Spleen (tissue), 11 donors: ENCODE data around the gene CAMKK1. TPM values are rescaled to one million over a fixed set of nuclear protein-coding genes. Genes with fewer than 3 reads are reported as not detected.
A peak's percentile ranks its signal among the peaks of the same experiment; 100 is the strongest.

Experiments used
- DNase-seq: peaks from one replicate; pipeline ENCODE4 v3.0.0-alpha.2; 2020
- H3K27ac ChIP-seq, 8 donors: fragments of 200-600 bp; sonication (generic) in 7 of 8; 1 replicate in 4 of 8; 2 replicates in 4 of 8; pipeline versions ENCODE4 v1.5.0 to v1.8.0; 2016 to 2021; ENCODE audit warnings: inconsistent platforms in 4 of 8, mild to moderate bottlenecking in 4 of 8, moderate library complexity in 1 of 8
- H3K27me3 ChIP-seq, 7 donors: fragments of 200-600 bp; sonication (generic) in 6 of 7; replicated peaks in 1 of 7; 1 replicate in 4 of 7; 2 replicates in 3 of 7; pipeline versions ENCODE4 v1.5.0 to v1.8.0; 2016 to 2021; ENCODE audit warnings: inconsistent platforms in 3 of 7, mild to moderate bottlenecking in 1 of 7
- H3K36me3 ChIP-seq, 6 donors: fragments of 200-600 bp; sonication (generic) in 5 of 6; 1 replicate in 4 of 6; 2 replicates in 2 of 6; pipeline versions ENCODE4 v1.5.0 to v1.8.0; 2016 to 2021; ENCODE audit warnings: inconsistent platforms in 2 of 6
- H3K4me1 ChIP-seq, 6 donors: fragments of 200-600 bp; sonication (generic) in 5 of 6; 1 replicate in 3 of 6; 2 replicates in 3 of 6; pipeline versions ENCODE4 v1.5.0 to v1.8.0; 2016 to 2021; ENCODE audit warnings: inconsistent platforms in 3 of 6
- H3K4me3 ChIP-seq, 8 donors: fragments of 200-600 bp; sonication (generic) in 7 of 8; 1 replicate in 4 of 8; 2 replicates in 4 of 8; pipeline versions ENCODE4 v1.5.0 to v1.8.0; 2016 to 2021; ENCODE audit warnings: inconsistent platforms in 4 of 8, mild to moderate bottlenecking in 4 of 8, moderate library complexity in 2 of 8
- H3K9me3 ChIP-seq, 8 donors: fragments of 200-600 bp; sonication (generic) in 7 of 8; 1 replicate in 4 of 8; 2 replicates in 4 of 8; pipeline versions ENCODE4 v1.5.0 to v1.8.0; 2016 to 2021; ENCODE audit warnings: inconsistent platforms in 4 of 8
- POLR2A ChIP-seq, 3 donors: fragments of 450-650 bp; IDR thresholded peaks; one replicate each; pipeline ENCODE4 v1.5.1; 2017; ENCODE audit warnings: antibody characterized with exemption in 3 of 3, mild to moderate bottlenecking in 1 of 3
- POLR2AphosphoS5 ChIP-seq, 3 donors: sonication (generic); formaldehyde crosslinking; IDR thresholded peaks; one replicate each; pipeline ENCODE4 v1.5.1; 2017; ENCODE audit warnings: antibody characterized with exemption in 3 of 3
- WGBS, 5 donors: extraction: QIAGEN DNeasy Blood & Tissue Kit in 3 of 5; methylation state at CpG; one replicate each; pipeline versions ENCODE4 v1.1.5 to v1.1.7; 2013 to 2018; 5-methylcytosine and 5-hydroxymethylcytosine counted together
- intact Hi-C: fragments of 100-400 bp; cut with DNase I; formaldehyde crosslinking; loops from one replicate; pipeline ENCODE4 v1.15.0; 2023; ENCODE audit warnings: low total_unique reads
- polyA plus RNA-seq, 3 donors: library from polyadenylated mRNA; stranded (reverse); fragments of 200-250 nt; gene quantifications; one replicate each; pipeline ENCODE4 v1.2.1, GENCODE V29; 2013
- total RNA-seq, 7 donors: library from RNA; depleted of rRNA in 3 of 7; stranded (reverse); fragments of >200 nt in 3 of 7; fragmentation: NEBNext Ultra II Directional in 4 of 7; extraction: Animal tissue kit (Norgen Biotek cat#: 25700) in 4 of 7; gene quantifications; one replicate each; pipeline versions ENCODE4 v1.1.0 to v1.2.1, GENCODE V29; 2016 to 2021
- TF ChIP-seq, protein P1 (sequence below), 11 experiments: fragments of 200-600 bp in 7 of 11; fragments of 450-650 bp in 4 of 11; sonication (generic) in 4 of 11; IDR thresholded peaks in 8 of 11; conservative IDR thresholded peaks in 3 of 11; 1 replicate in 7 of 11; 2 replicates in 4 of 11; pipeline versions ENCODE4 v1.4.0 to v1.8.0; 2016 to 2021; ENCODE audit warnings: antibody characterized with exemption in 11 of 11, inconsistent platforms in 4 of 11, mild to moderate bottlenecking in 1 of 11
- donor health status: healthy with polysubstance abuse.
- donor health status: DM: no; HTN: no; CAD: no; lungs with moderate emphysema.
- donor health status: DM: no; HTN: no; CAD: no.
- donor health status: Bipolar disorder and iron deficiency.
- donor health status: healthy.
- donor health status: DM: no; HTN: no; CAD: no.
- donor health status: DM: yes; HTN: yes; CAD: no.

Gene CAMKK1
- total and polyA plus RNA-seq, 10 donors, result 5.2 to 13.0 (median 9.0) TPM

DNA sequence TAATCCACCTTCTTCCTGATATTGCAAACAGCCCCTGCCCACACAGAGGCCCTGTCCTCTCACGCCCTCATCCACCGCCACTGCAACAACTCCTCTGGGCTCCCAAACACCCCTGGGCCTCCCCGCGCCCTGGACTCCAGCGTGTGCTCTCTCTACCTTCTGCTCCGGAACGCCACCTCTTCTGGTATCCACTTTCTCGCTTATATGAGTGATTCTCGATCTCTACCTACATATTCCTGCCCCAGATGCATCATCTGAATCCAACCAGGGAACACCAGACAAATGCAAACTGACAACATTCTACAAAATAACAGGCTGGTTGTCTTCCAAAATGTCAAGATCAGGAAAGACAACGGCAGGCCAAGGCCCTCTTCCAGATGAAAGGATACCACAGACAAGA, 19.0 kb downstream of the CAMKK1 start:
- peaks cover 0 to 85% (median 9%) of the 10 kb centered on the region in 6 donors for H3K36me3 ChIP-seq
- H3K4me3 ChIP-seq, result no peak overlapping the region
- TF ChIP-seq POLR2A (IDR thresholded peaks at IDR 0.05), result no peak
- TF ChIP-seq POLR2AphosphoS5 (IDR thresholded peaks at IDR 0.05), result no peak
- TF ChIP-seq, protein P1, sequence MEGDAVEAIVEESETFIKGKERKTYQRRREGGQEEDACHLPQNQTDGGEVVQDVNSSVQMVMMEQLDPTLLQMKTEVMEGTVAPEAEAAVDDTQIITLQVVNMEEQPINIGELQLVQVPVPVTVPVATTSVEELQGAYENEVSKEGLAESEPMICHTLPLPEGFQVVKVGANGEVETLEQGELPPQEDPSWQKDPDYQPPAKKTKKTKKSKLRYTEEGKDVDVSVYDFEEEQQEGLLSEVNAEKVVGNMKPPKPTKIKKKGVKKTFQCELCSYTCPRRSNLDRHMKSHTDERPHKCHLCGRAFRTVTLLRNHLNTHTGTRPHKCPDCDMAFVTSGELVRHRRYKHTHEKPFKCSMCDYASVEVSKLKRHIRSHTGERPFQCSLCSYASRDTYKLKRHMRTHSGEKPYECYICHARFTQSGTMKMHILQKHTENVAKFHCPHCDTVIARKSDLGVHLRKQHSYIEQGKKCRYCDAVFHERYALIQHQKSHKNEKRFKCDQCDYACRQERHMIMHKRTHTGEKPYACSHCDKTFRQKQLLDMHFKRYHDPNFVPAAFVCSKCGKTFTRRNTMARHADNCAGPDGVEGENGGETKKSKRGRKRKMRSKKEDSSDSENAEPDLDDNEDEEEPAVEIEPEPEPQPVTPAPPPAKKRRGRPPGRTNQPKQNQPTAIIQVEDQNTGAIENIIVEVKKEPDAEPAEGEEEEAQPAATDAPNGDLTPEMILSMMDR (IDR thresholded peaks at IDR 0.05 in 8 of 11, conservative IDR thresholded peaks at IDR 0.05 in 3 of 11), result no peak
- H3K9me3 ChIP-seq, result no peaks in the 10 kb centered on the region
- no peaks in the 10 kb centered on the region for H3K27me3 ChIP-seq
- intact Hi-C loops, result no loop called here
- peaks cover 0 to 15% (median 8%) of the 10 kb centered on the region in 6 donors for H3K4me1 ChIP-seq
- WGBS, 5 donors, result 93 to 95% (median 94%) methylated on average over 10 of the region's 10 CpGs
- no peak overlapping the region for H3K27ac ChIP-seq
- DNase-seq, result no peak

DNA sequence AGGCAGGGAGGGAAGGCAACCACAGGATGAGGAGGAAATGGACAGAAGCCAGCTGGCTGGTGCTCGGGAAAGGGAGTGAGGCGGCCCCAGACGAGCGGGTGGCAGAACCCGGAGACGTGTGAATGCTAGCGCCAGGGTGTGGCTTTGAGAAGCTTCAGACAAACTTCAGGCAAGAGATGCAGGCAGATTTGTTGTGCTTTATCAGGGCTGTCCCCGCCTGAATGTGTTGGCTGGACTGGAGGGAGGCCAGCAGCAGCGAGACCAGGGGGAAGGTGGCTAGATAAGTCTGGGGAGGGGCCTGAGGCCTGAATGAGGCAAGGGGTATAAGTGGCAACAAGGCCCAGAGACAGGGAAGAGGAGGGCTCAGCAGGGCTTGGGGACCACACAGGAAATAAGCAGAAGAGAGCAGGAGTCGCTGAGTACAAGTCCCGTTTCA, 22.0 kb downstream of the CAMKK1 start:
- no peaks in the 10 kb centered on the region for H3K27me3 ChIP-seq
- WGBS, 5 donors, result 22 to 37% (median 27%) methylated on average over 11 of the region's 11 CpGs
- no peak overlapping the region for H3K4me3 ChIP-seq
- H3K9me3 ChIP-seq, result no peaks in the 10 kb centered on the region
- H3K36me3 ChIP-seq, result peaks cover 0 to 65% (median 8%) of the 10 kb centered on the region in 6 donors
- peak in 1 of 3 donors; percentile 39 for TF ChIP-seq POLR2AphosphoS5 (IDR thresholded peaks at IDR 0.05)
- TF ChIP-seq, protein P1 (IDR thresholded peaks at IDR 0.05 in 8 of 11, conservative IDR thresholded peaks at IDR 0.05 in 3 of 11), result no peak
- peaks cover 0 to 15% (median 8%) of the 10 kb centered on the region in 6 donors for H3K4me1 ChIP-seq
- no peak for DNase-seq
- H3K27ac ChIP-seq, result peak overlapping the region in 4 of 8 donors; percentile 56 to 73 (median 70)
- intact Hi-C loops, result no loop called here

DNA sequence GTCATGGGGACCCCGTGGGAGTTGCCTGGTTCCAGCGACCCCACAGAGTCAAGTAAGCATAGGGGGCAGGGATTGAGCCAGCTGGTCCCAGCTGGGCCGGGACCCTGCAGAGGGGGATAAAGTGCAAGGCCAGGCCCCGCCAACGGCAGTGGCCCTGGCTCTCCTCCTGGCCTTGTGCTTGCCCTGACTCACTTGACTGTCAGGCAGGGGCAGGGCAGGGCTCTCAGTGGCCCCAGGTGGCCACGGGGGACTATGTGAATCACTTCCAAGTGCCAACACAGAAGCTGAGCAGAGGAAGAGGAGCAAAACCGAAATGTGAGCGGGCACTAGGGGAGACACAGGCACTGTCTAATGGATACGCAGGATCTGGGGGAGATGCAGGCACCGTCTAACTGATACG, 25.2 kb downstream of the CAMKK1 start:
- DNase-seq, result no peak
- no peaks in the 10 kb centered on the region for H3K27me3 ChIP-seq
- H3K27ac ChIP-seq, result no peak overlapping the region
- intact Hi-C loops, result loop anchor here (10.0 kb wide), 1 partner anchor 137 kb away; no protein-coding TSS in a partner anchor
- no peak for TF ChIP-seq POLR2AphosphoS5 (IDR thresholded peaks at IDR 0.05)
- no peak for TF ChIP-seq POLR2A (IDR thresholded peaks at IDR 0.05)
- TF ChIP-seq, protein P1 (IDR thresholded peaks at IDR 0.05 in 8 of 11, conservative IDR thresholded peaks at IDR 0.05 in 3 of 11), result no peak
- peaks cover 0 to 38% (median 3%) of the 10 kb centered on the region in 6 donors for H3K36me3 ChIP-seq
- no peak overlapping the region for H3K4me3 ChIP-seq
- peaks cover 0 to 25% (median 9%) of the 10 kb centered on the region in 6 donors for H3K4me1 ChIP-seq
- H3K9me3 ChIP-seq, result no peaks in the 10 kb centered on the region
- 71 to 86% (median 76%) methylated on average over 11 of the region's 11 CpGs for WGBS, 5 donors

DNA sequence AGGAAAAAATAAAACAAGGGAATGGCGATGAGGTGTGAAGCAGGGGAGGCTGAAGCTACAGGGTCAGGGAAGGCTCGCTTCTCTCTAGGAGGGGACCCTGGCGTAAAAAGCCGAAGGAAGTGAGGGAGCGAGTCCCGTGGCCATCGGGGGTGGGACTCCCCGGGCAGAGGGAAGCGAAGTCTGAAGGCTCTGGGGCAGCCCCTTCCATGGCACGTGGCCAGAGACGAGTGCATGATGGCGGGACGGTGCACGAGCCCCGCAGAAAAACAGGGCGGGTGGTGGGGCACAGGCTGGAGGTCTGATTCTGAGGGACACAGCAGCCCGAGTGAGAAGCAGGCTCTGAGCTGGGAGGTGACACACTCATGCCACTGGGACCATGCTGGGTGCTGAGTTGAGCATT, 25.7 kb downstream of the CAMKK1 start:
- 70 to 81% (median 75%) methylated on average over 17 of the region's 17 CpGs for WGBS, 5 donors

More for the DNA sequence above, 25.7 kb downstream of the CAMKK1 start:
- H3K36me3 ChIP-seq, result peaks cover 0 to 38% (median under 1%) of the 10 kb centered on the region in 6 donors
- H3K9me3 ChIP-seq, result no peaks in the 10 kb centered on the region
- no peak overlapping the region for H3K4me3 ChIP-seq
- peaks cover 0 to 25% (median 9%) of the 10 kb centered on the region in 6 donors for H3K4me1 ChIP-seq
- DNase-seq, result no peak
- TF ChIP-seq POLR2AphosphoS5 (IDR thresholded peaks at IDR 0.05), result no peak
- TF ChIP-seq, protein P1 (IDR thresholded peaks at IDR 0.05 in 8 of 11, conservative IDR thresholded peaks at IDR 0.05 in 3 of 11), result no peak
- TF ChIP-seq POLR2A (IDR thresholded peaks at IDR 0.05), result no peak
- no peak overlapping the region for H3K27ac ChIP-seq
- intact Hi-C loops, result loop anchor here (10.0 kb wide), 1 partner anchor 138 kb away; no protein-coding TSS in a partner anchor
- no peaks in the 10 kb centered on the region for H3K27me3 ChIP-seq
